Fibroblast of peridontal ligament (primary cell): ENCODE results near the gene ZNF860.
"Not testable (repeated sequence)": the region's sequence is repeated elsewhere in the genome, so short reads cannot be mapped to it uniquely, and the experiment has no call there.

Experiments
- DNase-seq: peaks from one replicate; pipeline ENCODE4 v3.0.0-alpha.2; 2010; ENCODE audit errors: extremely low read depth

Gene ZNF860

DNA sequence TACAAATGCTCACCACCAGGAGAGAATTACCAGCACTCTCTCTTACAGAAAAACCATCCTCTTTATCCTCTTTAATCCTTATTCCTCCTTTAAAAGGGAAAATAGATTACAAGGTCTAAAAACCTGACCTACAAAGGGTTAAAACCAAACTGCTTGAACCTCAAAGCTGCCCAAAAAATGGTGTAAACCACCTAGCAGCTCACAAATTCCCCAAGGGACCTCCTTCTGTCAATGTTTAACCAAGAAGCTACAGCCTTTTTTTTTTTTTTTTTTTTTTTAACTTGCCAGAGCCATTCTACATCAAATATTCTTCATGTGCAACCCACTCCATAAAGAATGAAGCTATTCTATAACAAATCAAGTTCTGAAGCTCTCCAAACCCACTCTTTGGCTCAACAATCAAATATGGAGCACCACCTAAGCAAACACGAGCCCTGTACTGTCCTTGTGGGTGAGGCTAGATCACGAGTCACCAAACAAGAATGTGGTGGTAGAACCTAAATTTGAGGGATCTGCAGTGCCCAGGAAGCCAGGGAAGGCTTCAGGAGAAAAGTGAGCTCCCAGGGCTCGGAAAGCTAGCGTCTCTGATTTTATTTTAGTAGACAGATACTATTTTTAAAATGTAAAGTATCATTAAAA lies 20.6 kb upstream of the ZNF860 start:
- peak; percentile 74 for DNase-seq

DNA sequence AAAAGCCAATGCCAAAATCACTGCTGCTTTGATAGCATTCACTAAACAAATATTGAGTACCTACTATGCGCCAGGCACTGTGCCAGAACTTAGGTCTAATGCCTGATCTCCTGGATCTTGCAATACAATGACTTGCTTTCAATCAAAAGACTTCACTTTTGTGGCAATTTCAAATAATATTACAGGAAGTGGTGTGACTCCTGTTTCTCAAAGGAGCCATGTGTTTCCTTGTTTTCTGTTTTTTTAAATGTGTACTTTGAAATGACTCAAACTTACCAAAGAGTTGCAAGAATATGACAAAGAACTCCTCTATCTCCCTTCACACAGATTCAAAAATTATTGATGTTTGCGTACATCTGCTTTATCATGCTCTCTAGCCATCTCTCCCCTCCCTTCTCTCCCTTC lies 18.7 kb upstream of the ZNF860 start:
- no peak for DNase-seq

DNA sequence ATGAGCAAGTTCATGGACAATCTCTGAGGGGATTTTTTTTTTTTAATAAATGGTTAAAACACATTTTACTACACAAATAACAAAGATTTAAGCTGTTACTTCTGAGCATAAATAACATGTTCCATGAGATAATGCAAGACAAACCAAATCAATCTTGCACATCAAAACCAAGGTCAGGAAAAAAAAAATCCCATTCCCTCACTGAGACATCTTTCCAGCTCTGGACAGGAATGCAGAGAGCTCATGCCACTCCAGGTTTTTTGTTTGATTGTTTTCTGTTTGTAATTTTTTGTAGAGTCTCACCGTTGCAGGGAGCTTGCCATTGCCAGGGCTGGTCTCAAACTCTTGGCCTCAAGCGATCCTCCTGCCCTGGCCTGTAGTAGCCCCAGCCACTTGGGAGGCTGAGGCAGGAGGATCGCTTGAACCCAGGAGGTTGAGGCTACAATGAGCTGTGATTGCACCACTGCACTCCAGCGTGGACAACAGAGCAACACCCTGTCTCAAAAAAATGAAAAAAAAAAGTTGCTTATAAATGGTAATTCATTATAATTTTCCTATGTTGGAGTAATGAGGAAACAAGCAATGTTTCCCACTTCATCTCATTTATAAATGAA lies 14.5 kb upstream of the ZNF860 start:
- DNase-seq: no peak

- DNase-seq: no peak
Observed at GRCh38 chr3:31967592-31967991, 14.0 kb upstream of the ZNF860 start.

GRCh38 chr3:31968369-31968926 lies 13.1 kb upstream of the ZNF860 start:
- DNase-seq: peak; percentile 89

DNA sequence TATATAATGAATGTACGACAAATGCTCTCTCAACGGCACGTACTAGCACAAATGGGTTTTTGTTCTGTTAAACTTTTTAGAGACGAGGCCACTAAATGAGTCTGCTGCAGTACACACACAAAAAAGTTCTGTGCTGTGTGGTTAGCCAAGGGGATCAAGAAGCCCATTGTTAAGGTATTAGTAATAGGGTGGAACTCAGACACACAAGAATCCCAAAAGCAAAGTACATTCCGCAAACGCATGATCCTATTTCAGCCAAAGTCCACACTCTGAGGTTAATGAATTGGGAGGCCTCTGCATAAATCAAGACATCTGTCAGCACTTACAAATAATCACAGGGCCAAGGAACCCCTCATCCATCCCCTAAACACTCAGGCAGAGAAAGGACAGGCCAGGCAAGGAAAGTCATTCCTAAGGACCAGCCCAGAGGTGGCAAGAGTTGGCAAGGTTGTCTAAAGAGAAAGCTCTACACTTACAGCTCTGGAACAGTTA lies 12.6 kb upstream of the ZNF860 start:
- DNase-seq: peak; percentile 97

DNA sequence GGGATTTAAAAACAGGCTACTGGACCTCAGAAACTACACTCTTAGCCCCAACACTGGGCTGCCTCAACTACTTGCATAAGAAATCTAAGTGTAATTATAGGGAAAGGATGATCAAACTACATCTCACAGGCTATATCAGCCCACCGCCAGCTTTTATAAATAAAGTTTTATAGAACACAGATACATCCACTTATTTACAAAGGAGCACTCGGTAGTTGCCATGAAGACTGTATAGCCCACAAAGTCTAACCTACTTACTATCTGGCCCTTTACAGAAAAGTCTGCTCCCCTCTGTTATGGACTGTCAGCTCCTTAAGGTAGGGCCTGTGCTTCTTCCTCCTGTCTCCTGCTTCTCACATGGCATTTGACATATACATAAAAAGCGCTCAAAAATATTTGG lies 9.9 kb upstream of the ZNF860 start:
- no peak for DNase-seq

- no peak for DNase-seq
Observed at GRCh38 chr3:31973081-31973480, 8.5 kb upstream of the ZNF860 start.

DNA sequence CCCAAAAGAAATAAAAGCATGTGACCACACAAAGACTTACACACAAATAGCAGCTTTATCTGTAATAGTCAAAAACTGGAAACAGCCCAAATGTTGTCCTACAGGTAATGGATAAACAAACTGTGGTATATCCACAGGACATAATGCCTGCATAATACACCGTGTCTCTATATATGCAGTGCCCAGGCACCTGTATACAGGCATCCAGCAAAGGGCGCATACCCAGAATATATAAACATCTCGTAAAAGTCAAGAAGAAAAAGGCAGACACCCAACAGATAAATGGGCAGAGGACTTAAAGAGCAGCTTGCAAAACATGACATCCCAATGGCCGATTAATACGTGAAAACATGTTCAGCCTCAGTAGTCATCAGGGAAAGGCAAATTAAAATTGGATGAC lies 7.7 kb upstream of the ZNF860 start:
- DNase-seq: no peak

- DNase-seq: peak; percentile 92
Observed at GRCh38 chr3:31974471-31974870, 7.1 kb upstream of the ZNF860 start.

DNA sequence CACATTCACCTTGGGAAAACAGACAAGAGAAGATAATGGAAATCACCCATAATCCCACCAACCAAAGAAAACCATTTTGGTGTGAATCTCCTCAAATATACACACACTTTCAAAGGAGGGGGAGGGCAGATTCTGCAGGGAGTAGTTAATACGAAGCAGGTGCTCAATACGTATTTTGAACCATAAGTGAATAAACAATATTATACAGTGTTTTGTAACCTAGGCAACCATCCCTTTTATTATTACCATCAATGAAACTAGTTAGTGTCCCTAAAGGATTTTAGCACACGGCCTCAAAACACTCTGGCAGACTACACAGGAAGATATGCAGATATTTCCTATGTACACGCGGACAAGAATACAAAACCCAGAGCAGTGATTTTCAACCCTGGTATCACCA lies 6.6 kb upstream of the ZNF860 start:
- no peak for DNase-seq

- no peak for DNase-seq
Observed at GRCh38 chr3:31976302-31976701, 5.2 kb upstream of the ZNF860 start.

- DNase-seq: no peak
Observed at GRCh38 chr3:31977736-31978135, 3.8 kb upstream of the ZNF860 start.

DNA sequence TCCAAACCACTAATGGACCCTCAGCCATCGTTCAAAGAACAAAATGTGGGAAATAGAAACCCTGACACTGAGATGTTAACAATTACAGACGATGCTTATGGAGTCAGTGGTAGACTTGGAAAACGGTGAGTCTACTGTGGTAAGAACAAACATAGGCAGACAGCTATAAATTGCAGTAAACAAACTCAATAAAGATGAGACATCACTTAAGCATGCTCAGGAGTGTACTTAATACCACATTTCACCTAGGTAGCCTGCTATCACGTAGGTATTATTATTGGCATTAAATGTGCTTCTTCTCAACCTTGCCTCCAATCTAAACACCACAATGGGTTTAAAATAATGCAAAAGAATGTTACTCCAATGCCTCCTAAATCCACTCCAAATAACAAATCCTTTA lies 3.0 kb upstream of the ZNF860 start:
- DNase-seq: no peak

- no peak for DNase-seq
Observed at GRCh38 chr3:31979001-31979697, 2.4 kb upstream of the ZNF860 start.

DNA sequence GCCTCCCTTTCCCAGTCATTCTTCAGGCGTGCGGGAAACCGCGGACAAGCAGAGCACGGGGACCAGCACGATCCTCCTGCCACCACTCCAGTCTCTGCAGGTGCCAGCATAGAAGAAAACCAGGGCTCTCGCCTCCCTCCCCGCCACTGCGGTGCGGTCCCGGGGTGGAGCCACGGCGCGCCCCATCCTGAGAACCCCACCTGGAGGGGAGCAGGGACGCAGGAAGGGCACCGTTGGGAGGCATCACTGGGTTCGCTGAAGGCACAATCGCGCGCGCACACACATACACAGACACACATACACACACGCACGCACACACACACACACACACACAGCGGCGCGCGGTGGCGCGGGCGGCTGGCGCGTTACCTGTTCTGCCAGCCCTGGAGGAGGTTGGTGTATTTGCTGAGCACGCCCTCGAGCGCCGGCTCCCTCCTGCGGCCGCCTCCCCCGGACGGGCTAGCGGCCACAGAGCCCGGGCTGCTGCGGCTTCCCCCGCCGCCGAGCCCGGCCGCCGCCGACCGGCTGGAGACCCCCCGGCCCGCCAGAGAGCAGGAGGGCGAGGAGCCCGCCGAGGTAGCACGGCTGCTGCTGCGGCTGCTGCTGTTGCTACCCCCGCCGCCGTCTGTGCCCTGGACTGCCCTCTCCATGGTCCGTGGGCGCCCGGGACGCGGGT lies 882 bp upstream of the ZNF860 start:
- DNase-seq: no peak

DNA sequence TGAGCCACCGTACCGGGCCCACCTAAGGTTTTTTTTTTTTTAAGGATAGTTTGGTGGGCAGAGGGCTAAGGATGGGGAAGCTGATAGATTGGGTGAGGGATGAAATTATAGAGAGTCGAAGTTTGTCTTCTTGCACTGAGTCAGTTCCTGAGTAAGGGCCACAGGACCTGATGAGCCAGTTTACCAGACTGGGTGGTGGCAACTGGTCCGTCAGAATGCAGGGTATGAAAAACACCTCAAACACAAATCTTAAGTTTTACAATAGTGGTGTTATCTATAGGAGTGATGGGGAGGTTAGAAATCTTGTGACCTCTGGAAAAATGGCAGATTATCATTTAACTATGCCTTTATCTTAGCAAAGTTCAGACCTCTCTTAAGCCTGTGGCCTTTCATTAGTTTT lies 2.8 kb downstream of the ZNF860 start:
- no peak for DNase-seq

DNA sequence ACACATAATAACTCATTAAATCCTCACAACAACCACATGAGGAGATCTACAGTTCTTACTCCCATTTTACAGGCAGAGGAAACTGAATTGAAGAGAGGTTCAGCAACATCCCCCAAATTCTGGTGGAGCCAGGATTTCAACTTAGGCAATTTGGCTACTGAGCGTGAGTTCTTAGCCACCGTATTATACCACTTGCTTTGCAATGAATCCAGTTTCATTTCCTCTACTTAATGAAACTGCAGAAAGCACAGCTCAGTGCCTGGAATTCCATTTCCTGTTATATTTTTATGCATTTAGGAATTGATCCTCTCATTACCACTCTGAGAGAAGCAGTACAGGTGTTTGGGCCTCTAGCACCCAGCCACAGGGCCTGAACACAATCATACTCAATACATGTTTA lies 4.3 kb downstream of the ZNF860 start:
- DNase-seq: no peak

DNA sequence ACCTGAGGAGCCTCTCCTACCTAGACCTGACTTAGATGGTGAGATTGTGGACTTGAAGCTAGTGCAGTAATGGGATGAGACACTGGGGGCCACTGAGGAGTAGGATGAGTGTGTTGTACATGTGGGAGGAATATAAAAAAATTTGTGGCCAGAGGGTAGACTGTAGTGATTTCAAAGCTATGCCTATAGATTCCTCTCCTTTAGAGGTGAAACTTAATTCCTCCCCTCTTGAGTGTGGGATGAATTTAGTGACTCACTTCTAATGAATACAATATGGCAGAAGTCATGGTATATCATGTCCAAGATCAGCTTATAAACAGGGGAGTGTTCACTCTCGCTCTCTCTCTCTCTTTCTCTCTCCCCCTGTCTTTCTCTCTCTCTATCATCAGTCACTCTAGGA lies 6.7 kb downstream of the ZNF860 start:
- DNase-seq: no peak

- DNase-seq: not testable (repeated sequence)
Observed at GRCh38 chr3:31992995-31993394, 11.4 kb downstream of the ZNF860 start.

DNA sequence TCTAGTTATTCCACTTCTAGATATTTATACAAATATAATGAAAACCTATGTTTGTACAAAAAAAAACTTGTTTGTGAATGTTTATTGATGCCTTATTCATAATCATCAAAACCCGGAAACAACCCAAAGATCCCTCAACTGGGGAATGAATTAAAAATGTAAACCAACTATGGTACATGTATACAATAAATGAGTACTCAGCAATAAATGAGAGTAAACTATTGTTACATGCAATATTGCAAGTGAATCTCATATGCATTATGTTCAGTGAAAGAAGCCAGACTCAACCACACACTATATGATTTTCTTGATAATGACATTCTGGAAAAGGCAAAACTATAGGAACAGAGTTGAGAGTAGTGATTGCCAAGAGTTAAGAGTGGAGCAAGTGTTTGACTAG lies 12.3 kb downstream of the ZNF860 start:
- DNase-seq: no peak

- not testable (repeated sequence) for DNase-seq
Observed at GRCh38 chr3:31995026-31995425, 13.5 kb downstream of the ZNF860 start.
